SK-N-SH (cell line): ENCODE data around the gene TENT4A.

ENCODE experiments used
- CTCF ChIP-seq: fragments of 200-600 bp; sonication (generic); IDR thresholded peaks from 2 replicates; pipeline ENCODE4 v1.6.1; 2017; ENCODE audit warnings: antibody characterized with exemption, mild to moderate bottlenecking, moderate library complexity
- MXI1 ChIP-seq: IDR thresholded peaks from 2 replicates; pipeline ENCODE4 v1.6.1; 2012; ENCODE audit warnings: mild to moderate bottlenecking, low read depth, low read length, improper control_type of control experiment
- NFIC ChIP-seq: IDR thresholded peaks from 2 replicates; pipeline ENCODE4 v1.4.0; 2012; ENCODE audit warnings: borderline replicate concordance
- NRF1 ChIP-seq: IDR thresholded peaks from 2 replicates; pipeline ENCODE4 v1.6.1; 2012; ENCODE audit warnings: low read depth, mild to moderate bottlenecking, low read length
- POLR2AphosphoS5 ChIP-seq: IDR thresholded peaks from 2 replicates; pipeline ENCODE4 v1.6.1; 2012; ENCODE audit warnings: low read depth, low read length
- RAD21 ChIP-seq: IDR thresholded peaks from 2 replicates; pipeline ENCODE4 v1.6.1; 2012; ENCODE audit warnings: mild to moderate bottlenecking, low read length
- SIN3A ChIP-seq: IDR thresholded peaks from 2 replicates; pipeline ENCODE4 v1.6.1; 2012; ENCODE audit warnings: low read depth, mild to moderate bottlenecking, low read length, moderate library complexity, borderline replicate concordance
- TAF1 ChIP-seq: IDR thresholded peaks from 2 replicates; pipeline ENCODE4 v1.6.1; 2012; ENCODE audit warnings: low read depth, mild to moderate bottlenecking, low read length, moderate library complexity, borderline replicate concordance
- TCF12 ChIP-seq: IDR thresholded peaks from 2 replicates; pipeline ENCODE4 v1.4.0; 2012
- TEAD4 ChIP-seq: IDR thresholded peaks from 2 replicates; pipeline ENCODE4 v1.4.0; 2012; ENCODE audit warnings: mild to moderate bottlenecking, borderline replicate concordance; ENCODE audit not compliant: insufficient read depth
- YY1 ChIP-seq: IDR thresholded peaks from 2 replicates; pipeline ENCODE4 v1.4.0; 2012; ENCODE audit warnings: low read depth, mild to moderate bottlenecking
- TF ChIP-seq, protein P1 (sequence below): IDR thresholded peaks from 2 replicates; pipeline ENCODE4 v1.6.1; 2012; ENCODE audit warnings: mild to moderate bottlenecking, low read depth, low read length, moderate library complexity

GRCh38 chr5:6736524-6737042 is 23.4 kb downstream of the TENT4A start:
- no peak for TF ChIP-seq CTCF
- no peak for TF ChIP-seq NRF1
- TF ChIP-seq, protein P1, sequence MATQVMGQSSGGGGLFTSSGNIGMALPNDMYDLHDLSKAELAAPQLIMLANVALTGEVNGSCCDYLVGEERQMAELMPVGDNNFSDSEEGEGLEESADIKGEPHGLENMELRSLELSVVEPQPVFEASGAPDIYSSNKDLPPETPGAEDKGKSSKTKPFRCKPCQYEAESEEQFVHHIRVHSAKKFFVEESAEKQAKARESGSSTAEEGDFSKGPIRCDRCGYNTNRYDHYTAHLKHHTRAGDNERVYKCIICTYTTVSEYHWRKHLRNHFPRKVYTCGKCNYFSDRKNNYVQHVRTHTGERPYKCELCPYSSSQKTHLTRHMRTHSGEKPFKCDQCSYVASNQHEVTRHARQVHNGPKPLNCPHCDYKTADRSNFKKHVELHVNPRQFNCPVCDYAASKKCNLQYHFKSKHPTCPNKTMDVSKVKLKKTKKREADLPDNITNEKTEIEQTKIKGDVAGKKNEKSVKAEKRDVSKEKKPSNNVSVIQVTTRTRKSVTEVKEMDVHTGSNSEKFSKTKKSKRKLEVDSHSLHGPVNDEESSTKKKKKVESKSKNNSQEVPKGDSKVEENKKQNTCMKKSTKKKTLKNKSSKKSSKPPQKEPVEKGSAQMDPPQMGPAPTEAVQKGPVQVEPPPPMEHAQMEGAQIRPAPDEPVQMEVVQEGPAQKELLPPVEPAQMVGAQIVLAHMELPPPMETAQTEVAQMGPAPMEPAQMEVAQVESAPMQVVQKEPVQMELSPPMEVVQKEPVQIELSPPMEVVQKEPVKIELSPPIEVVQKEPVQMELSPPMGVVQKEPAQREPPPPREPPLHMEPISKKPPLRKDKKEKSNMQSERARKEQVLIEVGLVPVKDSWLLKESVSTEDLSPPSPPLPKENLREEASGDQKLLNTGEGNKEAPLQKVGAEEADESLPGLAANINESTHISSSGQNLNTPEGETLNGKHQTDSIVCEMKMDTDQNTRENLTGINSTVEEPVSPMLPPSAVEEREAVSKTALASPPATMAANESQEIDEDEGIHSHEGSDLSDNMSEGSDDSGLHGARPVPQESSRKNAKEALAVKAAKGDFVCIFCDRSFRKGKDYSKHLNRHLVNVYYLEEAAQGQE = no peak
- no peak for TF ChIP-seq TEAD4
- TF ChIP-seq TAF1 = no peak
- no peak for TF ChIP-seq MXI1
- TF ChIP-seq TCF12 = no peak
- TF ChIP-seq POLR2AphosphoS5 = no peak
- no peak for TF ChIP-seq RAD21
- no peak for TF ChIP-seq YY1
- no peak for TF ChIP-seq NFIC
- no peak for TF ChIP-seq SIN3A
